Cardiac muscle cell (in vitro differentiated cells and primary cell): ENCODE results near the gene PLIN3. TPM values are rescaled to one million over a fixed set of nuclear protein-coding genes. Genes with fewer than 3 reads are reported as not detected.
"Not testable (repeated sequence)": the region's sequence is repeated elsewhere in the genome, so short reads cannot be mapped to it uniquely, and the experiment has no call there.

ENCODE experiments used
- DNase-seq, 2 donors: peaks; one replicate each; pipeline versions ENCODE4 v3.0.0 to v3.0.0-alpha.2; 2010 to 2017; ENCODE audit warnings: low read depth in 1 of 2, low spot score in 1 of 2
- H3K27ac ChIP-seq: fragments of 200-600 bp; sonication (generic); 2 replicates; pipeline ENCODE4 v1.5.1; 2016
- H3K27me3 ChIP-seq: fragments of 200-600 bp; sonication (generic); 2 replicates; pipeline ENCODE4 v1.6.0; 2016; ENCODE audit warnings: control low read depth
- H3K36me3 ChIP-seq: fragments of 200-600 bp; sonication (generic); 2 replicates; pipeline ENCODE4 v1.5.1; 2016; ENCODE audit warnings: control low read depth
- H3K4me1 ChIP-seq: fragments of 200-600 bp; sonication (generic); 2 replicates; pipeline ENCODE4 v1.8.1; 2017; ENCODE audit warnings: low read depth, mild to moderate bottlenecking, mixed run types
- H3K4me3 ChIP-seq: fragments of 200-600 bp; sonication (generic); 2 replicates; pipeline ENCODE4 v1.5.1; 2016; ENCODE audit warnings: mild to moderate bottlenecking
- H3K9me3 ChIP-seq: fragments of 200-600 bp; sonication (generic); 2 replicates; pipeline ENCODE4 v1.5.1; 2017; ENCODE audit warnings: low read depth, mild to moderate bottlenecking, control low read depth
- polyA plus RNA-seq: library from polyadenylated mRNA; unstranded; fragments of >200 nt; fragmentation: Nextera tagmentation; extraction: Ambion mirVana; gene quantifications from 2 replicates; pipeline ENCODE4 v1.2.1, GENCODE V29; 2016
- total RNA-seq: library from RNA; depleted of rRNA; stranded (reverse); fragments of >200 nt; gene quantifications from 2 replicates; pipeline ENCODE4 v1.2.3, GENCODE V29; 2016
- TF ChIP-seq, protein P1 (sequence below): IDR thresholded peaks from 2 replicates; pipeline ENCODE4 v1.5.1; 2012; ENCODE audit warnings: low read depth, mild to moderate bottlenecking, low read length

Gene PLIN3
- total and polyA plus RNA-seq, 2 experiments from 2014 or later = 108 to 114 TPM

GRCh38 chr19:4844348-4845179 lies 22.9 kb downstream of the PLIN3 start:
- Histone ChIP-seq H3K9me3 (no peaks in the 10 kb centered on the region), H3K36me3 (peaks cover 37% of the 10 kb centered on the region)

GRCh38 chr19:4843647-4843965 lies 23.9 kb downstream of the PLIN3 start:
- no peak overlapping the region for H3K4me3 ChIP-seq
- no peaks in the 10 kb centered on the region for H3K9me3 ChIP-seq
- TF ChIP-seq, protein P1, sequence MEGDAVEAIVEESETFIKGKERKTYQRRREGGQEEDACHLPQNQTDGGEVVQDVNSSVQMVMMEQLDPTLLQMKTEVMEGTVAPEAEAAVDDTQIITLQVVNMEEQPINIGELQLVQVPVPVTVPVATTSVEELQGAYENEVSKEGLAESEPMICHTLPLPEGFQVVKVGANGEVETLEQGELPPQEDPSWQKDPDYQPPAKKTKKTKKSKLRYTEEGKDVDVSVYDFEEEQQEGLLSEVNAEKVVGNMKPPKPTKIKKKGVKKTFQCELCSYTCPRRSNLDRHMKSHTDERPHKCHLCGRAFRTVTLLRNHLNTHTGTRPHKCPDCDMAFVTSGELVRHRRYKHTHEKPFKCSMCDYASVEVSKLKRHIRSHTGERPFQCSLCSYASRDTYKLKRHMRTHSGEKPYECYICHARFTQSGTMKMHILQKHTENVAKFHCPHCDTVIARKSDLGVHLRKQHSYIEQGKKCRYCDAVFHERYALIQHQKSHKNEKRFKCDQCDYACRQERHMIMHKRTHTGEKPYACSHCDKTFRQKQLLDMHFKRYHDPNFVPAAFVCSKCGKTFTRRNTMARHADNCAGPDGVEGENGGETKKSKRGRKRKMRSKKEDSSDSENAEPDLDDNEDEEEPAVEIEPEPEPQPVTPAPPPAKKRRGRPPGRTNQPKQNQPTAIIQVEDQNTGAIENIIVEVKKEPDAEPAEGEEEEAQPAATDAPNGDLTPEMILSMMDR = no peak
- H3K27me3 ChIP-seq = no peaks in the 10 kb centered on the region
- peaks cover 39% of the 10 kb centered on the region for H3K36me3 ChIP-seq
- no peak for DNase-seq
- no peaks in the 10 kb centered on the region for H3K4me1 ChIP-seq
- no peak overlapping the region for H3K27ac ChIP-seq

More at GRCh38 chr19:4844348-4845179, 22.9 kb downstream of the PLIN3 start:
- no peaks in the 10 kb centered on the region for H3K27me3 ChIP-seq
- H3K4me3 ChIP-seq = no peak overlapping the region
- TF ChIP-seq, protein P1 = no peak
- DNase-seq = peak in 1 of 2 donors; percentile 84
- no peak overlapping the region for H3K27ac ChIP-seq
- no peaks in the 10 kb centered on the region for H3K4me1 ChIP-seq

GRCh38 chr19:4839192-4839591 lies 28.3 kb downstream of the PLIN3 start:
- Histone ChIP-seq H3K27me3 (no peaks in the 10 kb centered on the region), H3K27ac (no peak overlapping the region), H3K4me3 (no peak overlapping the region), H3K4me1 (no peaks in the 10 kb centered on the region), H3K36me3 (peaks cover 26% of the 10 kb centered on the region), H3K9me3 (no peaks in the 10 kb centered on the region)
- no peak for DNase-seq
- TF ChIP-seq, protein P1 = no peak

DNA sequence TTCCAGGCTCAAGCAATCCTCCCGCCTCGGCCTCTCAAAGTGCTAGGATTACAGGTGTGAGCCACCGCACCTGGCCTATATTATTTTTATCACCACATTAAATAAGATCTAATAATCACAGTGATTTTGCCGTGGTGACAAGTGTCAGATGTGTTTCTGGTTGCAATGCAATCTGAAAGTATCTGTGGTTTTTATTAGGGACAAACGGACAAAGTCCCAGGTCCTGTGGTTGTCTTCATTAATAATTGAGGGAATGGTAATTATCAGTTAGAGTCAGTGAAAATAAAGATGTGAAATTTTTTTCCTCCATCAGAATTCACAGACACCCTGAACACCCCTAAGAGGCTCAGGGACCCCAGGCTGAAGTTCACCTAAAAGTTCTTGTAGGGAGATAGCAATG lies 34.7 kb downstream of the PLIN3 start:
- DNase-seq = no peak
- H3K27me3 ChIP-seq = peaks cover 15% of the 10 kb centered on the region
- TF ChIP-seq, protein P1 = no peak
- no peaks in the 10 kb centered on the region for H3K9me3 ChIP-seq
- no peaks in the 10 kb centered on the region for H3K4me1 ChIP-seq
- H3K36me3 ChIP-seq = no peaks in the 10 kb centered on the region
- no peak overlapping the region for H3K4me3 ChIP-seq
- H3K27ac ChIP-seq = no peak overlapping the region

- not testable (repeated sequence) for H3K9me3 ChIP-seq, H3K27ac ChIP-seq
- H3K27me3 ChIP-seq = peaks cover 15% of the 10 kb centered on the region
Measured at GRCh38 chr19:4831979-4832340, 35.5 kb downstream of the PLIN3 start.

DNA sequence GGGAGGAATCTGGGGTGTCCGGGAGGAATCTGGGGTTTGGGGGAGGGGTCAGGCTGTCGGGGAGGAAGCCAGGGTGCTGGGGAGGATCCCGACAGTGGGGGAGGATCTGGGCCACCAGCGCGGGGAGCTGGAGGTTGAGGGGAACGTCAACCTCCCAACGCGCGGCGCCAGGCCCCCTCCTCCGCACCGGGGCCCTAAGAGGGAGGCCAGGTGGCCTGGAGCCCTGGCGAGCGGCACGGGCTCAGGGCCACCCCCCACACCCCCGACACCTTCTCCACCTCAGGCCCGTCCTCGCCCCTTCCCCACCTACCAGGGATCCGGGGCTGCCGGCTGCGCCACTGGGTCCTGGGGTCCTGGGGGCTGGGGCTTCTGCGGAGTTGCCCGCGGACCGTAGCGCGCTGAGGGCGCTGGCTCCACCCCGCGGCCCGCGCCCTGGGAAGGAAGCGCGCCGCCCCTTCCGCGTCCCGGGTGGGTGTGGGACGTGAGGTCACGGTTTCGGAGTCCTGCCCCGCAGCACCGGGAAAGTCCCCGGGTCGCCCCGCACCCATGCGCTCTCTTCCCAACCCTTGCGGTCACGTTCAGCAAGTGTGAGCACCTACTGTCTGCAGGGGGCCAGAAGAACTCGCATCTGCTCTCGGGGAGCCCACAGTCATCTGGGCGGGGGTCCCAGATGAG lies 36.0 kb downstream of the PLIN3 start, which contains the start of gene TICAM1:
TSS of gene TICAM1 (minus strand) at position 409 of the 675 bp plus-strand sequence. CDS start 13,335 bp downstream, outside the sequence.
- peak; percentile 32 to 70 for DNase-seq
- TF ChIP-seq, protein P1 = no peak

More at GRCh38 chr19:4831979-4832340, 35.5 kb downstream of the PLIN3 start:
- not testable (repeated sequence) for H3K4me1 ChIP-seq, H3K36me3 ChIP-seq
- peak overlapping the region; percentile 50 for H3K4me3 ChIP-seq
- DNase-seq = peak in 1 of 2 donors; percentile 11

More for the DNA sequence above, 36.0 kb downstream of the PLIN3 start, which contains the start of gene TICAM1:
- Histone ChIP-seq H3K9me3 (no peaks in the 10 kb centered on the region), H3K36me3 (no peaks in the 10 kb centered on the region), H3K4me3 (peak within 1 kb of the TSS; percentile 50), H3K27ac (no peak within 1 kb of the TSS), H3K27me3 (peaks cover 15% of the 10 kb centered on the region), H3K4me1 (no peaks in the 10 kb centered on the region)
